Nephron progenitor cell (in vitro differentiated cells): ENCODE results near the gene BLMH.

Experiments used
- DNase-seq: peaks from one replicate; pipeline ENCODE4 v3.0.0; 2021
- H3K27ac Mint-ChIP-seq: 2 replicates; pipeline ENCODE4 v1.8.0; 2021; ENCODE audit warnings: mild to moderate bottlenecking, moderate library complexity, mixed read lengths
- H3K27me3 Mint-ChIP-seq: 2 replicates; pipeline ENCODE4 v1.8.0; 2021; ENCODE audit warnings: mild to moderate bottlenecking, low read depth, mixed read lengths; ENCODE audit not compliant: poor library complexity
- H3K36me3 Mint-ChIP-seq: 2 replicates; pipeline ENCODE4 v1.8.0; 2021; ENCODE audit warnings: low read depth, mixed read lengths
- H3K4me1 Mint-ChIP-seq: 2 replicates; pipeline ENCODE4 v1.8.0; 2021; ENCODE audit warnings: mixed read lengths
- H3K4me3 Mint-ChIP-seq: 2 replicates; pipeline ENCODE4 v1.8.0; 2021; ENCODE audit warnings: mild to moderate bottlenecking, moderate library complexity, mixed read lengths
- H3K9me3 Mint-ChIP-seq: 2 replicates; pipeline ENCODE4 v1.8.0; 2021; ENCODE audit warnings: mild to moderate bottlenecking, moderate library complexity, mixed read lengths
- TF ChIP-seq, protein P1 (sequence below): fragments of 200-600 bp; sonication (generic); IDR thresholded peaks from 2 replicates; pipeline ENCODE4 v1.5.0; 2021; ENCODE audit warnings: antibody characterized with exemption

The BLMH gene

DNA sequence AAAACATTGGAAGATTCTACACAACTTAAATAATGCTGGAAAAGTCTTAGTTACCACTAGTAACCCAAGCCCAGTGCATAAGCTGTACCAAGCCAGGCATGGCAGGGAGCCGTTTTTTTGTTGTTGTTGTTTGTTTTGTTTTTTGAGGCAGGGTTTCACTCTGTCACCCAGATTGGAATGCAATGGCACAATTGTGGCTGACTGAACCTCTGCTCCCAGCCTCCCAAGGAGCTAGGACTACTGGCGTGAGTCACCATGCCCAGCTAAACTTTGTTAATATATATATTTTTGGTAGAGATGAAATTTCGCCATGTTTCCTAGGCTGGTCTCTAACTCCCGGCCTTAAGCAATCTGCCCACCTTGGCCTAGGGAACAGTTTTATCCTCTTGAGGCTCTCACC is 42.7 kb upstream of the BLMH start:
- H3K27ac Mint-ChIP-seq, result no peak overlapping the region
- no peaks in the 10 kb centered on the region for H3K9me3 Mint-ChIP-seq
- peaks cover 22% of the 10 kb centered on the region for H3K4me1 Mint-ChIP-seq
- H3K27me3 Mint-ChIP-seq, result peaks cover 8% of the 10 kb centered on the region
- H3K36me3 Mint-ChIP-seq, result no peaks in the 10 kb centered on the region
- TF ChIP-seq, protein P1, sequence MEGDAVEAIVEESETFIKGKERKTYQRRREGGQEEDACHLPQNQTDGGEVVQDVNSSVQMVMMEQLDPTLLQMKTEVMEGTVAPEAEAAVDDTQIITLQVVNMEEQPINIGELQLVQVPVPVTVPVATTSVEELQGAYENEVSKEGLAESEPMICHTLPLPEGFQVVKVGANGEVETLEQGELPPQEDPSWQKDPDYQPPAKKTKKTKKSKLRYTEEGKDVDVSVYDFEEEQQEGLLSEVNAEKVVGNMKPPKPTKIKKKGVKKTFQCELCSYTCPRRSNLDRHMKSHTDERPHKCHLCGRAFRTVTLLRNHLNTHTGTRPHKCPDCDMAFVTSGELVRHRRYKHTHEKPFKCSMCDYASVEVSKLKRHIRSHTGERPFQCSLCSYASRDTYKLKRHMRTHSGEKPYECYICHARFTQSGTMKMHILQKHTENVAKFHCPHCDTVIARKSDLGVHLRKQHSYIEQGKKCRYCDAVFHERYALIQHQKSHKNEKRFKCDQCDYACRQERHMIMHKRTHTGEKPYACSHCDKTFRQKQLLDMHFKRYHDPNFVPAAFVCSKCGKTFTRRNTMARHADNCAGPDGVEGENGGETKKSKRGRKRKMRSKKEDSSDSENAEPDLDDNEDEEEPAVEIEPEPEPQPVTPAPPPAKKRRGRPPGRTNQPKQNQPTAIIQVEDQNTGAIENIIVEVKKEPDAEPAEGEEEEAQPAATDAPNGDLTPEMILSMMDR, result no peak
- no peak overlapping the region for H3K4me3 Mint-ChIP-seq
- DNase-seq, result no peak

- no peak for DNase-seq
- Mint-ChIP-seq H3K27ac (peak within 1 kb of the TSS; percentile 44), H3K36me3 (no peaks in the 10 kb centered on the region), H3K4me1 (peaks cover 20% of the 10 kb centered on the region), H3K9me3 (no peaks in the 10 kb centered on the region), H3K27me3 (peaks cover 12% of the 10 kb centered on the region), H3K4me3 (no peak within 1 kb of the TSS)
- TF ChIP-seq, protein P1, result no peak
Observed at GRCh38 chr17:30333503-30334360, 42.0 kb upstream of the BLMH start, which contains the start of gene TMIGD1. Gene TMIGD1, minus strand, starts transcription at chr17:30334057. Its CDS starts 1,924 bp downstream, at chr17:30332133.

DNA sequence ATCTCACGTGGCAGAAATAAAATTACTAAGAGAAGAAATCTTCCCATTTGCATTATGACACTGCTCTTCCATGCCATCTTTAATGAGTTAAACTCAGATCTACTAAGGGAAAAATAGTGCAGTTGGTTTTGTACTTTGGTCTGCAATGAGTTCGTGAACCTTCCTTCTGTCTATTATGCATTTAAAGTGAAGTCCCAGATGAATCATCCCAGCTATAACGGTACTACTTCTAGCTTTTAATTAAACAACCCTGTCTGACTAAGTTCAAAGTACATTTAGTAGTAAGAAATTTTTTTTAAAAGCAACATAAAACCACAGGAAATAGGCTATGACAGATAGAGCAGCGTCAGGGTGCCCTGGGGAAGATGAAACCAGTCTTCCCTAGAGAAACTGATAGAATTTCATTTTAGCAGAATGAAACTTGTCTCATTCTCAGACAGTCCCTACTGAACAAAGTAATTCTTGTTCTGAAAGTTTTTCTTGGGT is 40.4 kb upstream of the BLMH start:
- Mint-ChIP-seq H3K27me3 (peaks cover 18% of the 10 kb centered on the region), H3K4me3 (no peak overlapping the region), H3K27ac (no peak overlapping the region), H3K9me3 (no peaks in the 10 kb centered on the region), H3K36me3 (no peaks in the 10 kb centered on the region), H3K4me1 (peaks cover 6% of the 10 kb centered on the region)
- TF ChIP-seq, protein P1, result no peak
- DNase-seq, result no peak

DNA sequence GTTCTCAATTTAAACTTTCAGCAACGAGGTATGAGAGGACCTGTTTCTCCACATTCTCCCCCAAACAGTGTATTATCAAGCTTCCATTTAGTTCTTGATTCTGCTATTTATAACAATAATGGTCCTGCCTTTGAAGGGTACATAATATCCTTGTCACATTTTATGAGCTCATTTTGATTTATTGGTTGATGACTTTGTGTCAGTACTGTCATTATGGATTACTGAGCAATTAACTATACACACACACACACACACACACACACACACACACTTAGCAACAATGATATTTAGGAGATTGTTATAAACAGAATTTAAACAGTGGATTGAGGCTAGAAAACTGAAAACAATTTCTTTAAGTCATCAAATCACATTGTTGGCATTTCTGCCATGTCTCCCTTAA is 35.1 kb upstream of the BLMH start:
- no peak overlapping the region for H3K27ac Mint-ChIP-seq
- no peak for DNase-seq
- no peak overlapping the region for H3K4me3 Mint-ChIP-seq
- no peaks in the 10 kb centered on the region for H3K9me3 Mint-ChIP-seq
- H3K27me3 Mint-ChIP-seq, result peaks cover 43% of the 10 kb centered on the region
- TF ChIP-seq, protein P1, result no peak
- H3K4me1 Mint-ChIP-seq, result no peaks in the 10 kb centered on the region
- H3K36me3 Mint-ChIP-seq, result no peaks in the 10 kb centered on the region

DNA sequence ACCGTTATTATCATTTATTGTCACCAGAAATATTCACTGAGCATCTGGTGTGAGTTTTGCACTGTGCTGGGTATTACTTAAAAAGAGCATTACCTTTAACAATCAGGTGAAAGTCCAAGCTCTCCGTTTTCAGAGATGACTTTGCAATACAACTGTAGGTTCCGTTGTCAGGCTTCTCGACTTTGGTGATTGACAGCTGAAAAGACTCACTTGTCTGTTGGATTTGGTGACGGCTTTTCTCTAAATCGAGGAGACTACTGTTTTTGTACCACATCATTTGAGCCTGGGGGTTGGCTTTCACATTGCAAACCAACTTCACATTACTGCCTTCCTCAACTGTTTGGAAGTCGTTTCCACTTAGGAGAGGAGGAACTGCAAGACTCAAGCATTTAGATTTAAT is 33.0 kb upstream of the BLMH start:
- Mint-ChIP-seq H3K4me1 (no peaks in the 10 kb centered on the region), H3K27ac (no peak overlapping the region), H3K4me3 (no peak overlapping the region), H3K36me3 (no peaks in the 10 kb centered on the region), H3K27me3 (peaks cover 37% of the 10 kb centered on the region), H3K9me3 (no peaks in the 10 kb centered on the region)
- TF ChIP-seq, protein P1, result no peak
- DNase-seq, result no peak
